Activated naive CD8-positive, alpha-beta T cell (primary cell): ENCODE measurements around the gene XRCC1.
"Not testable (repeated sequence)": the region's sequence is repeated elsewhere in the genome, so short reads cannot be mapped to it uniquely, and the experiment has no call there.

ENCODE experiments used
- H3K27ac Mint-ChIP-seq: one replicate; pipeline ENCODE4 v1.8.0; 2021; ENCODE audit warnings: mixed read lengths
- H3K27me3 Mint-ChIP-seq: one replicate; pipeline ENCODE4 v1.8.0; 2021; ENCODE audit warnings: mixed read lengths
- H3K36me3 Mint-ChIP-seq: one replicate; pipeline ENCODE4 v1.8.0; 2021; ENCODE audit warnings: mixed read lengths
- H3K4me1 Mint-ChIP-seq: one replicate; pipeline ENCODE4 v1.8.0; 2021; ENCODE audit warnings: low read depth, mixed read lengths
- H3K4me3 Mint-ChIP-seq: one replicate; pipeline ENCODE4 v1.8.0; 2021; ENCODE audit warnings: mild to moderate bottlenecking, mixed read lengths
- H3K9me3 Mint-ChIP-seq: one replicate; pipeline ENCODE4 v1.8.0; 2021; ENCODE audit warnings: low read depth, mixed read lengths

The XRCC1 gene

GRCh38 chr19:43609872-43610271, 34.5 kb upstream of the XRCC1 start:
- H3K4me3 Mint-ChIP-seq = no peak overlapping the region
- no peak overlapping the region for H3K27ac Mint-ChIP-seq
- H3K4me1 Mint-ChIP-seq = peaks cover 16% of the 10 kb centered on the region
- no peaks in the 10 kb centered on the region for H3K27me3 Mint-ChIP-seq
- H3K9me3 Mint-ChIP-seq = no peaks in the 10 kb centered on the region
- peaks cover 4% of the 10 kb centered on the region for H3K36me3 Mint-ChIP-seq

- Mint-ChIP-seq H3K9me3 (no peaks in the 10 kb centered on the region), H3K4me1 (peaks cover 9% of the 10 kb centered on the region), H3K27ac (peak overlapping the region; percentile 54), H3K36me3 (peaks cover 4% of the 10 kb centered on the region), H3K4me3 (no peak overlapping the region), H3K27me3 (no peaks in the 10 kb centered on the region)
Observed at GRCh38 chr19:43607238-43608205, 32.2 kb upstream of the XRCC1 start.

GRCh38 chr19:43606569-43607229, 31.4 kb upstream of the XRCC1 start:
- H3K27me3 Mint-ChIP-seq = no peaks in the 10 kb centered on the region
- H3K9me3 Mint-ChIP-seq = no peaks in the 10 kb centered on the region
- peaks cover 6% of the 10 kb centered on the region for H3K4me1 Mint-ChIP-seq
- peak overlapping the region; percentile 54 for H3K27ac Mint-ChIP-seq
- no peak overlapping the region for H3K4me3 Mint-ChIP-seq
- no peaks in the 10 kb centered on the region for H3K36me3 Mint-ChIP-seq

- peaks cover 6% of the 10 kb centered on the region for H3K4me1 Mint-ChIP-seq
- H3K27me3 Mint-ChIP-seq = no peaks in the 10 kb centered on the region
- no peak overlapping the region for H3K4me3 Mint-ChIP-seq
- H3K9me3 Mint-ChIP-seq = no peaks in the 10 kb centered on the region
- no peak overlapping the region for H3K27ac Mint-ChIP-seq
- peaks cover 2% of the 10 kb centered on the region for H3K36me3 Mint-ChIP-seq
Observed at GRCh38 chr19:43605875-43606568, 30.7 kb upstream of the XRCC1 start.

- H3K27me3 Mint-ChIP-seq, H3K4me3 Mint-ChIP-seq, H3K27ac Mint-ChIP-seq, H3K9me3 Mint-ChIP-seq, H3K36me3 Mint-ChIP-seq: not testable (repeated sequence)
- H3K4me1 Mint-ChIP-seq = peaks cover 25% of the 10 kb centered on the region
Observed at GRCh38 chr19:43600326-43600725, 25.0 kb upstream of the XRCC1 start.

GRCh38 chr19:43599635-43600295, 24.4 kb upstream of the XRCC1 start:
- Mint-ChIP-seq H3K36me3 (peaks cover 2% of the 10 kb centered on the region), H3K27ac (peak overlapping the region; percentile 34)

GRCh38 chr19:43598445-43599240, 23.3 kb upstream of the XRCC1 start:
- Mint-ChIP-seq H3K36me3 (peaks cover 2% of the 10 kb centered on the region), H3K27me3 (no peaks in the 10 kb centered on the region), H3K4me3 (peak overlapping the region; percentile 95), H3K9me3 (no peaks in the 10 kb centered on the region), H3K27ac (no peak overlapping the region), H3K4me1 (peaks cover 29% of the 10 kb centered on the region)

More at GRCh38 chr19:43599635-43600295, 24.4 kb upstream of the XRCC1 start:
- Mint-ChIP-seq H3K27me3 (no peaks in the 10 kb centered on the region), H3K4me1 (peaks cover 25% of the 10 kb centered on the region), H3K9me3 (no peaks in the 10 kb centered on the region), H3K4me3 (no peak overlapping the region)

- no peaks in the 10 kb centered on the region for H3K27me3 Mint-ChIP-seq
- peaks cover 34% of the 10 kb centered on the region for H3K4me1 Mint-ChIP-seq
- peaks cover 5% of the 10 kb centered on the region for H3K36me3 Mint-ChIP-seq
- peak overlapping the region; percentile 95 for H3K4me3 Mint-ChIP-seq
- H3K27ac Mint-ChIP-seq = peak overlapping the region; percentile 98
- no peaks in the 10 kb centered on the region for H3K9me3 Mint-ChIP-seq
Observed at GRCh38 chr19:43597876-43598275, 22.5 kb upstream of the XRCC1 start.

GRCh38 chr19:43596842-43597461, 21.6 kb upstream of the XRCC1 start:
- peak overlapping the region; percentile 98 for H3K27ac Mint-ChIP-seq
- peaks cover 5% of the 10 kb centered on the region for H3K36me3 Mint-ChIP-seq
- H3K4me1 Mint-ChIP-seq = peaks cover 36% of the 10 kb centered on the region
- H3K9me3 Mint-ChIP-seq = no peaks in the 10 kb centered on the region
- peak overlapping the region; percentile 95 for H3K4me3 Mint-ChIP-seq
- H3K27me3 Mint-ChIP-seq = no peaks in the 10 kb centered on the region

GRCh38 chr19:43595999-43596841, 20.9 kb upstream of the XRCC1 start, which contains the start of the genes IRGQ and ZNF576:
TSS of gene IRGQ (minus strand) at chr19:43596134. CDS start at chr19:43595338, 796 bp downstream.
TSS of gene ZNF576 (plus strand) at chr19:43596595. CDS start at chr19:43597109, 514 bp downstream.
- Mint-ChIP-seq H3K4me1 (peaks cover 36% of the 10 kb centered on the region), H3K27ac (peak within 1 kb of the TSS; percentile 98), H3K9me3 (no peaks in the 10 kb centered on the region), H3K4me3 (peak within 1 kb of the TSS; percentile 95), H3K27me3 (no peaks in the 10 kb centered on the region), H3K36me3 (peaks cover 3% of the 10 kb centered on the region)

- peak overlapping the region; percentile 98 for H3K27ac Mint-ChIP-seq
- H3K27me3 Mint-ChIP-seq = no peaks in the 10 kb centered on the region
- H3K36me3 Mint-ChIP-seq = peaks cover 5% of the 10 kb centered on the region
- H3K4me1 Mint-ChIP-seq = peaks cover 40% of the 10 kb centered on the region
- no peaks in the 10 kb centered on the region for H3K9me3 Mint-ChIP-seq
- H3K4me3 Mint-ChIP-seq = peak overlapping the region; percentile 95
Observed at GRCh38 chr19:43595605-43595998, 20.3 kb upstream of the XRCC1 start.

- Mint-ChIP-seq H3K9me3 (no peaks in the 10 kb centered on the region), H3K4me3 (peak overlapping the region; percentile 95), H3K27ac (peak overlapping the region; percentile 98), H3K36me3 (peaks cover 5% of the 10 kb centered on the region), H3K4me1 (peaks cover 45% of the 10 kb centered on the region), H3K27me3 (no peaks in the 10 kb centered on the region)
Observed at GRCh38 chr19:43594710-43595604, 19.6 kb upstream of the XRCC1 start.
